Airway epithelial cell (primary cell): ENCODE results near the gene RIOX2. TPM values are rescaled to one million over a fixed set of nuclear protein-coding genes. Genes with fewer than 3 reads are reported as not detected.

Experiments
- total RNA-seq: library from RNA; depleted of rRNA; stranded (reverse); fragments of >200 nt; gene quantifications from 2 replicates; pipeline ENCODE4 v1.2.3, GENCODE V29; 2015

Gene RIOX2
- total RNA-seq = 19.0 and 25.9 TPM in 2 replicates

DNA sequence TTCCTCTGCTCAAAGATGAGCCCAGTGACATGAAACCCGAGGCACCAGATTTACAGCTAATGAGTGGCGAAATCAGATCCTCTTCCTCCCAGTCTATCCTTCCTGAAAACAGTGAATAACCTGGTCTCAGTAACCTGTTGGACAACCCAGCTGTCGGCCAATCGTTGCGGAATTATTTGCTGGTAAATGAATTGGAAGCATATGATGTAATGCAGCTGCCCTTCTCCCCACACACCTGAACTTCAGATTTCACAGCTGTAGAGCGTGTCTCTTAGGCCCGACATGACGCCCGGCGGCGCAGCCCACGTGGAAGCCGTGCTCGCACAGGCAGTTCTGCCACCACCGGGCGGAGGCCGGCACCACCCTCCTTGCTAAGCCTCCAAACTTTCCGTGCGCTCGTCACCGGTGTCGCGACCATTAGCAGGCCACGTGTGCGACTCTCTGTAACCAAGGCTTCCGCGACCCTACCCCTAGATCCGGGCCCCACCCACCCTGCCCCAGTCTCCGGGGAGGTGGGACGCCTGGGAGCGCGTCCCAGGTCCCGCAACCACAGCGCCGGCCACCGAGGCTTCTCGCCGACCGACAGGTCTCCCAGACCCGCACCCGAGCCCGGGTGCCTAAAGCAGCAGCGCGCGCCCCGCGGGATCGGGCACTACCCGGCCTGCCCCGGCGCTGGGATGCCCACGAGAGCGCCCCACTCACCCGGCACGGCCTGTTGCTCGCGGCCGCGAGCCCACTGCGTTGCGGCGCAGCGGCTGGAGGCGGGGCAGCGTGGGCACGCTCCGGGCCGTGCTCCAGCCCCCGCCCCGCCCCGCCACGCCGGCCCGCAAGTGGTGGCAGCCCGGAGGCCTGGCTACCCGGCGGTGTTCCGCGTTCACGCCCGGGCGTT lies at the start of gene RIOX2:
Gene RIOX2 (minus strand): TSS at position 753 of the 889 bp plus-strand sequence. CDS start 4,838 bp downstream, outside the sequence.

Other genes starting within 250 kb of the RIOX2 start
- 4.9 and 7.1 TPM in 2 replicates for gene ARL6, start 207.7 kb downstream of the RIOX2 start, total RNA-seq
- gene CRYBG3, start 150.4 kb downstream of the RIOX2 start, total RNA-seq = 7.2 and 7.6 TPM in 2 replicates
- gene GABRR3, start 62.9 kb upstream of the RIOX2 start, total RNA-seq = not detected in 2 replicates
- gene OR5AC2, start 114.7 kb upstream of the RIOX2 start, total RNA-seq = not detected in 2 replicates
- gene OR5H1, start 158.3 kb upstream of the RIOX2 start, total RNA-seq = not detected in 2 replicates
- gene OR5H14, start 175.0 kb upstream of the RIOX2 start, total RNA-seq = not detected in 2 replicates
- not detected in 2 replicates for gene OR5H15, start 194.3 kb upstream of the RIOX2 start, total RNA-seq